ENCODE measurements around the gene RNF41. TPM values are rescaled to one million over a fixed set of nuclear protein-coding genes. Genes with fewer than 3 reads are reported as not detected.

RNF41 gene
- total and polyA plus RNA-seq, 2 donors = 37.8 to 42.9 TPM

GRCh38 chr12:56153678-56154065, 68.0 kb downstream of the RNF41 start:
- 78% methylated on average over 5 of the region's 5 CpGs for WGBS
- peaks cover 1% of the 10 kb centered on the region for H3K4me1 ChIP-seq (ENCODE audit: insufficient read depth)
- no peak overlapping the region for H3K27ac ChIP-seq (ENCODE audit: low read depth)
- DNase-seq (ENCODE audit: extremely low spot score) = no peak
- H3K4me3 ChIP-seq (ENCODE audit: low read depth, low read length) = no peak overlapping the region
- no peaks in the 10 kb centered on the region for H3K36me3 ChIP-seq (ENCODE audit: insufficient read depth)

DNA sequence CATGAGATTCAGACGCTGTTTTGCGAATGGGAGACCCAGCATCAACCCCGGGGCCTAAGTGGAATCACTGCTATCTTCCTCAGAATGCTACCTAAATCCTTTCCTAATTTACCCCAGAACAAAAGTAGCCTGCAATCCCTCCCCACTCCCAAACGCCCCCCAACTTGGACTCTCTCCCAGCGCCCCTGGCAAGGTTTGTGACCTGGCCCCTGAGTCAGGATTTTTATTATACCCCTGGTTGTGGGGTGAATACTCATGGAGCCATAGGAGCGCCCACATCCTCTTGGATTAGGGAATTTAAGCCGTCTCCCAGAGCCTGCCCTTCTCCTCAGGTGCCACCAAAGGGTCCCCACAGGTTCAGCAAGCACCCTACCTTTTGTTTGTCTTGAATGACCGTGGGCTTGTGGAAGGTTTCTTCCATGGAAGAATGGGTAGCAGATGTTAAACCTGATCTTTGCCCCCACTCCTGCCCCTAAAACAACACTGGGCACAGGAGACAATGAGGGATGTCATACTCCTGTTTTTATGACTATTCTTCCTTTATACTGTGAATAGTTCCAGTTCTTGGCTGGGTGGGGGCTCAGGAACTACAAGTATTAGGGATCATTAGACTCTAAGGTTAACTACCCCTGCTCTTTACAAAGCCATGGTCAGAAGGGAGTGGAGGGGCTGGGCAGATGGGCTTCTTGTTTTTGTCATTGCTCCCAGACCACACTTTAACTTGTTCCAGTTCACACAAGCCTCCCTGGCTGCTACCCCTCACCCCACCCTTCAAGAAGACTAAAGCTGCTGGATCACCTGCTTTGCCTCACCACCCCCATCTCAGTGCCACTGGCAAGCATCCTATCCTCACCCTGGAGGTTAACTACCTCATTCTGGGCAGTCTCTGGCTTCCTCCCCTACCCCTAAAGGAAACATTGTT, 68.7 kb downstream of the RNF41 start:
- peak overlapping the region; percentile 52 for H3K4me3 ChIP-seq (ENCODE audit: low read depth, low read length)
- no peak overlapping the region for H3K27ac ChIP-seq (ENCODE audit: low read depth)

More for the DNA sequence above, 68.7 kb downstream of the RNF41 start:
- no peak for DNase-seq (ENCODE audit: extremely low spot score)
- 9% methylated on average over 8 of the region's 8 CpGs for whole genome bisulfite sequencing
- no peaks in the 10 kb centered on the region for H3K36me3 ChIP-seq (ENCODE audit: insufficient read depth)
- H3K4me1 ChIP-seq (ENCODE audit: insufficient read depth) = peaks cover 1% of the 10 kb centered on the region

Other genes with a start within 250 kb of the RNF41 start
- 57.5 TPM for gene RAB5B, start 247.8 kb downstream of the RNF41 start, total RNA-seq
- gene RAB5B, start 247.8 kb downstream of the RNF41 start, polyA plus RNA-seq = 114 TPM
- 14.4 TPM for gene SUOX, start 224.6 kb downstream of the RNF41 start, total RNA-seq
- gene SUOX, start 224.6 kb downstream of the RNF41 start, polyA plus RNA-seq = 31.3 TPM
- 4.8 TPM for gene IKZF4, start 200.9 kb downstream of the RNF41 start, total RNA-seq
- 8.0 TPM for gene IKZF4, start 200.9 kb downstream of the RNF41 start, polyA plus RNA-seq
- 96.2 TPM for gene RPS26, start 180.0 kb downstream of the RNF41 start, total RNA-seq
- gene RPS26, start 180.0 kb downstream of the RNF41 start, polyA plus RNA-seq = 774 TPM
- gene ERBB3, start 141.8 kb downstream of the RNF41 start, total RNA-seq = 34.4 TPM
- gene ERBB3, start 141.8 kb downstream of the RNF41 start, polyA plus RNA-seq = 11.4 TPM
- gene PA2G4, start 117.4 kb downstream of the RNF41 start, total RNA-seq = 64.6 TPM
- 121 TPM for gene PA2G4, start 117.4 kb downstream of the RNF41 start, polyA plus RNA-seq
- 2,071 TPM for gene RPL41, start 105.3 kb downstream of the RNF41 start, total RNA-seq
- 5,547 TPM for gene RPL41, start 105.3 kb downstream of the RNF41 start, polyA plus RNA-seq
- gene ZC3H10, start 103.7 kb downstream of the RNF41 start, total RNA-seq = 4.6 TPM
- 4.9 TPM for gene ZC3H10, start 103.7 kb downstream of the RNF41 start, polyA plus RNA-seq
- 85.1 TPM for gene ESYT1, start 93.7 kb downstream of the RNF41 start, total RNA-seq
- 116 TPM for gene ESYT1, start 93.7 kb downstream of the RNF41 start, polyA plus RNA-seq
- gene MYL6B, start 69.3 kb downstream of the RNF41 start, total RNA-seq = 65.3 TPM
- 32.4 TPM for gene MYL6B, start 69.3 kb downstream of the RNF41 start, polyA plus RNA-seq
- 2,133 TPM for gene MYL6, start 63.6 kb downstream of the RNF41 start, total RNA-seq
- 7,162 TPM for gene MYL6, start 63.6 kb downstream of the RNF41 start, polyA plus RNA-seq
- gene SMARCC2, start 32.4 kb downstream of the RNF41 start, total RNA-seq = 51.1 TPM
- 68.8 TPM for gene SMARCC2, start 32.4 kb downstream of the RNF41 start, polyA plus RNA-seq
- gene NABP2, start 2.4 kb upstream of the RNF41 start, total RNA-seq = 15.7 TPM
- 31.0 TPM for gene NABP2, start 2.4 kb upstream of the RNF41 start, polyA plus RNA-seq
- not detected for gene SLC39A5, start 8.1 kb upstream of the RNF41 start, total RNA-seq
- gene SLC39A5, start 8.1 kb upstream of the RNF41 start, polyA plus RNA-seq = 0.30 TPM
- 10.2 TPM for gene ANKRD52, start 36.5 kb upstream of the RNF41 start, total RNA-seq
- gene ANKRD52, start 36.5 kb upstream of the RNF41 start, polyA plus RNA-seq = 14.4 TPM
- 6.9 TPM for gene COQ10A, start 45.0 kb upstream of the RNF41 start, total RNA-seq
- 13.8 TPM for gene COQ10A, start 45.0 kb upstream of the RNF41 start, polyA plus RNA-seq
- gene CS, start 78.4 kb upstream of the RNF41 start, total RNA-seq = 64.3 TPM
- 101 TPM for gene CS, start 78.4 kb upstream of the RNF41 start, polyA plus RNA-seq
- 53.8 TPM for gene CNPY2, start 94.1 kb upstream of the RNF41 start, total RNA-seq
- 75.6 TPM for gene CNPY2, start 94.1 kb upstream of the RNF41 start, polyA plus RNA-seq
- 64.7 TPM for gene PAN2, start 112.1 kb upstream of the RNF41 start, total RNA-seq
- 31.1 TPM for gene PAN2, start 112.1 kb upstream of the RNF41 start, polyA plus RNA-seq
- gene IL23A, start 117.0 kb upstream of the RNF41 start, total RNA-seq = not detected
- 0.89 TPM for gene IL23A, start 117.0 kb upstream of the RNF41 start, polyA plus RNA-seq
- 156 TPM for gene STAT2, start 138.2 kb upstream of the RNF41 start, total RNA-seq
- 66.3 TPM for gene STAT2, start 138.2 kb upstream of the RNF41 start, polyA plus RNA-seq
- not detected for gene APOF, start 140.9 kb upstream of the RNF41 start, total RNA-seq
- gene APOF, start 140.9 kb upstream of the RNF41 start, polyA plus RNA-seq = 0.13 TPM
- gene TIMELESS, start 227.5 kb upstream of the RNF41 start, total RNA-seq = 8.9 TPM
- gene TIMELESS, start 227.5 kb upstream of the RNF41 start, polyA plus RNA-seq = 6.2 TPM
- not detected for gene MIP, start 232.7 kb upstream of the RNF41 start, total RNA-seq
- not detected for gene MIP, start 232.7 kb upstream of the RNF41 start, polyA plus RNA-seq
- 2.0 TPM for gene SPRYD4, start 246.7 kb upstream of the RNF41 start, total RNA-seq
- 2.4 TPM for gene SPRYD4, start 246.7 kb upstream of the RNF41 start, polyA plus RNA-seq

Data from urinary bladder (tissue), 4 donors.